Keratinocyte (primary cell): ENCODE results near the gene GSK3A. TPM values are rescaled to one million over a fixed set of nuclear protein-coding genes. Genes with fewer than 3 reads are reported as not detected.
A peak's percentile ranks its signal among the peaks of the same experiment; 100 is the strongest.

Source experiments
- DNase-seq: peaks from one replicate; pipeline ENCODE4 v3.0.0-alpha.2; 2011; ENCODE audit warnings: low read depth, missing footprints, low spot score
- FAIRE-seq: peaks from 2 replicates; lab custom pipeline; 2011; peaks lifted over from hg19 to GRCh38; lab: Jason Lieb, UNC
- H2AFZ ChIP-seq: 2 replicates; pipeline ENCODE4 v1.6.0; 2012; ENCODE audit warnings: low read length, control low read depth, inconsistent platforms; ENCODE audit not compliant: control insufficient read depth
- H3K27ac ChIP-seq: 2 replicates; pipeline ENCODE4 v1.5.1; 2011; ENCODE audit warnings: low read length; ENCODE audit not compliant: control insufficient read depth, insufficient read depth
- H3K27me3 ChIP-seq: 3 replicates; pipeline ENCODE4 v1.6.0; 2011; ENCODE audit warnings: low read length; ENCODE audit not compliant: control insufficient read depth, insufficient read depth; ENCODE audit errors: extremely low read depth
- H3K36me3 ChIP-seq, 2 experiments: 2 replicates in 1 of 2; 3 replicates in 1 of 2; pipeline ENCODE4 v1.5.1; 2011; ENCODE audit warnings: low read length in 2 of 2, mild to moderate bottlenecking in 1 of 2; ENCODE audit not compliant: control insufficient read depth in 2 of 2, insufficient read depth in 2 of 2; ENCODE audit errors: extremely low read depth in 1 of 2
- H3K4me1 ChIP-seq: 3 replicates; pipeline ENCODE4 v1.5.1; 2011; ENCODE audit warnings: low read length; ENCODE audit not compliant: control insufficient read depth, insufficient read depth; ENCODE audit errors: extremely low read depth
- H3K4me2 ChIP-seq: 3 replicates; pipeline ENCODE4 v1.6.0; 2011; ENCODE audit warnings: low read depth, low read length; ENCODE audit not compliant: control insufficient read depth, insufficient read depth; ENCODE audit errors: extremely low read depth
- H3K4me3 ChIP-seq, 3 experiments: fragments of 200-600 bp in 1 of 3; sonication (generic) in 1 of 3; 2 replicates in 2 of 3; 3 replicates in 1 of 3; pipeline ENCODE4 v1.5.1; 2011 to 2016; ENCODE audit warnings: low read length in 3 of 3, mild to moderate bottlenecking in 3 of 3, control low read depth in 2 of 3, inconsistent platforms in 1 of 3, low read depth in 1 of 3, mixed read lengths in 1 of 3, mixed run types in 1 of 3, moderate library complexity in 1 of 3; ENCODE audit not compliant: control insufficient read depth in 2 of 3, insufficient read depth in 2 of 3; ENCODE audit errors: extremely low read depth in 1 of 3
- H3K79me2 ChIP-seq: 2 replicates; pipeline ENCODE4 v1.6.0; 2012; ENCODE audit warnings: low read length; ENCODE audit not compliant: control insufficient read depth, insufficient read depth
- H3K9ac ChIP-seq: 3 replicates; pipeline ENCODE4 v1.6.0; 2011; ENCODE audit warnings: low read length; ENCODE audit not compliant: control insufficient read depth, insufficient read depth; ENCODE audit errors: extremely low read depth
- H3K9me1 ChIP-seq: 3 replicates; pipeline ENCODE4 v1.6.0; 2011; ENCODE audit warnings: low read length; ENCODE audit not compliant: control insufficient read depth, insufficient read depth; ENCODE audit errors: extremely low read depth
- H3K9me3 ChIP-seq: 2 replicates; pipeline ENCODE4 v1.5.1; 2012; ENCODE audit warnings: low read depth, low read length; ENCODE audit not compliant: control insufficient read depth
- H4K20me1 ChIP-seq: 3 replicates; pipeline ENCODE4 v1.6.0; 2011; ENCODE audit warnings: low read length; ENCODE audit not compliant: control insufficient read depth, insufficient read depth; ENCODE audit errors: extremely low read depth
- EZH2 ChIP-seq: IDR thresholded peaks from one replicate; pipeline ENCODE4 v1.6.1; 2012; ENCODE audit warnings: inconsistent platforms, mild to moderate bottlenecking, low read length, moderate library complexity
- dilution Hi-C: fragments of 300-500 bp; cut with MboI; formaldehyde crosslinking; loops from one replicate; pipeline ENCODE4 v1.7.0; 2020; ENCODE audit warnings: low sequenced_read_pairs; ENCODE audit not compliant: extremely low pct_ligation_motif_present
- polyA plus RNA-seq, 5 experiments: library from polyadenylated mRNA; depleted of rRNA in 3 of 5; stranded (reverse) in 3 of 5; stranded (forward) in 1 of 5; unstranded in 1 of 5; fragments of >200 nt; gene quantifications; 1 replicate in 1 of 5; 2 replicates in 3 of 5; 3 replicates in 1 of 5; pipeline versions ENCODE4 v1.2.1 to v1.2.3, GENCODE V29; 2011 to 2012; ENCODE audit warnings: missing spikeins in 2 of 5, low read depth in 1 of 5, low replicate concordance in 1 of 5
- TF ChIP-seq, protein P1 (sequence below), 3 experiments: IDR thresholded peaks in 1 of 3; conservative IDR thresholded peaks in 1 of 3; optimal IDR thresholded peaks in 1 of 3; 2 replicates in 2 of 3; 3 replicates in 1 of 3; pipeline versions ENCODE3 to v1.5.1; 2011; ENCODE audit warnings: low read length in 3 of 3, mild to moderate bottlenecking in 3 of 3, moderate library complexity in 2 of 3, control low read depth in 1 of 3, inconsistent platforms in 1 of 3; ENCODE audit not compliant: insufficient read depth in 2 of 3; ENCODE audit errors: extremely low read depth in 1 of 3

The GSK3A gene
- polyA plus RNA-seq, 1 donor (not counting 4 experiments of a cell fraction or from before 2014, with no cell fraction given), result 36.9 TPM

DNA sequence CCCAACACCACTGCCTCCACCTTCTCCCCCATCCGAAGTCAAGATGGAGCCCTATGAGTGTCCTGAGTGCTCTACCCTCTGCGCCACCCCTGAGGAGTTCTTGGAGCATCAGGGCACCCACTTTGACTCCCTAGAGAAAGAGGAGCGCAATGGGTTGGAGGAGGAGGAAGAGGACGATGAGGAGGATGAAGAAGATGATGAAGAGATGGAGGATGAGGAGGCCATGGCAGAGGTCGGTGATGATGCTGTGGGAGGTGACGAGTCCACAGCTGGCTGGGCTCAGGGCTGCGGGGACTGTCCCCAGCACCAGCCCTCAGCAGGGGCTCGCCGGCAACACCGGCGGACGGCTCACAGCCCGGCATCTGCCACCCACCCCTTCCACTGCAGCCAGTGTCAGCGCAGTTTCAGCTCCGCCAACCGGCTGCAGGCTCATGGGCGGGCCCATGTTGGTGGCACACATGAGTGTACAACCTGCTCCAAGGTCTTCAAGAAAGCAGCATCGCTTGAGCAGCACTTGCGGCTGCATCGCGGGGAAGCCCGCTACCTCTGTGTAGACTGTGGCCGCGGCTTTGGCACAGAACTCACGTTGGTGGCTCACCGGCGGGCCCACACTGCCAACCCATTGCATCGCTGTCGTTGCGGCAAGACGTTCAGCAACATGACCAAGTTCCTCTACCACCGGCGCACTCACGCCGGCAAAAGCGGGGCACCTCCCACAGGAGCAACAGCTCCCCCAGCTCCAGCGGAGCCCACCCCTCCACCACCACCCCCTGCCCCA, 17.3 kb downstream of the GSK3A start:
- dilution Hi-C loops, result no loop called here
- peaks cover 28 to 37% of the 10 kb centered on the region in 2 experiments for H3K36me3 ChIP-seq
- H3K27ac ChIP-seq, result no peak overlapping the region
- no peaks in the 10 kb centered on the region for H3K9me3 ChIP-seq
- FAIRE-seq, result no peak
- no peak for TF ChIP-seq EZH2
- TF ChIP-seq, protein P1, sequence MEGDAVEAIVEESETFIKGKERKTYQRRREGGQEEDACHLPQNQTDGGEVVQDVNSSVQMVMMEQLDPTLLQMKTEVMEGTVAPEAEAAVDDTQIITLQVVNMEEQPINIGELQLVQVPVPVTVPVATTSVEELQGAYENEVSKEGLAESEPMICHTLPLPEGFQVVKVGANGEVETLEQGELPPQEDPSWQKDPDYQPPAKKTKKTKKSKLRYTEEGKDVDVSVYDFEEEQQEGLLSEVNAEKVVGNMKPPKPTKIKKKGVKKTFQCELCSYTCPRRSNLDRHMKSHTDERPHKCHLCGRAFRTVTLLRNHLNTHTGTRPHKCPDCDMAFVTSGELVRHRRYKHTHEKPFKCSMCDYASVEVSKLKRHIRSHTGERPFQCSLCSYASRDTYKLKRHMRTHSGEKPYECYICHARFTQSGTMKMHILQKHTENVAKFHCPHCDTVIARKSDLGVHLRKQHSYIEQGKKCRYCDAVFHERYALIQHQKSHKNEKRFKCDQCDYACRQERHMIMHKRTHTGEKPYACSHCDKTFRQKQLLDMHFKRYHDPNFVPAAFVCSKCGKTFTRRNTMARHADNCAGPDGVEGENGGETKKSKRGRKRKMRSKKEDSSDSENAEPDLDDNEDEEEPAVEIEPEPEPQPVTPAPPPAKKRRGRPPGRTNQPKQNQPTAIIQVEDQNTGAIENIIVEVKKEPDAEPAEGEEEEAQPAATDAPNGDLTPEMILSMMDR (optimal IDR thresholded peaks at IDR 0.05 in 1 of 3, IDR thresholded peaks at IDR 0.05 in 1 of 3, conservative IDR thresholded peaks at IDR 0.05 in 1 of 3; ENCODE audit: extremely low read depth in 1 of 3, insufficient read depth in 2 of 3, low read length in 3 of 3), result no peak
- H3K27me3 ChIP-seq, result no peaks in the 10 kb centered on the region
- H3K9ac ChIP-seq, result no peak overlapping the region
- peaks cover 2% of the 10 kb centered on the region for H3K9me1 ChIP-seq
- peaks cover 79% of the 10 kb centered on the region for H3K79me2 ChIP-seq
- H3K4me3 ChIP-seq, result no peak overlapping the region
- no peak overlapping the region for H3K4me2 ChIP-seq
- peaks cover 20% of the 10 kb centered on the region for H4K20me1 ChIP-seq
- peaks cover 19% of the 10 kb centered on the region for H3K4me1 ChIP-seq
- no peak overlapping the region for H2AFZ ChIP-seq
- DNase-seq, result no peak

DNA sequence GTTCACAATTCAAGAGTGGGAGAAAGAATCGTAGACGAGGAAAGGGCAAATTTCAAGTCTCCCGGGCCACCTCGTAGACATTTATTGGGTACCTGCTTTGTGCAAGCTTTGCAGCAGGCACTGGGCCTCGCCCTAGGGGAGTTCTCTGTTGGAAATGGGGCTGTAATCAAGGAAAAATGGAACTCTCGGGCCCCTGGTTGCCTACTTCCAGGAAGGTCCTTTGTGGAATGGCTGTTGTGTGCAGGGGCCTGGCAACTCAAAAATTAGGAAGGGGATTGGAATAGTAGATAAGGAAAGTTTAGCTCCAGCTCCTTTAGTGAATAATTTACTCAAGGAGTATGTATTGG, 21.7 kb downstream of the GSK3A start:
- dilution Hi-C loops, result no loop called here
- Histone ChIP-seq H3K4me3 (peak overlapping the region; percentile 94 to 97 (median 95)), H4K20me1 (peaks cover 4% of the 10 kb centered on the region), H3K4me2 (peak overlapping the region; percentile 88), H3K36me3 (peaks cover 16 to 24% of the 10 kb centered on the region in 2 experiments), H3K79me2 (peaks cover 64% of the 10 kb centered on the region), H3K27me3 (no peaks in the 10 kb centered on the region), H3K9ac (peak overlapping the region; percentile 94), H3K4me1 (peaks cover 28% of the 10 kb centered on the region), H2AFZ (no peak overlapping the region), H3K9me3 (no peaks in the 10 kb centered on the region), H3K9me1 (peaks cover 2% of the 10 kb centered on the region), H3K27ac (peak overlapping the region; percentile 90)
- DNase-seq (no peak), FAIRE-seq (no peak)
- no peak for TF ChIP-seq EZH2
- TF ChIP-seq, protein P1 (optimal IDR thresholded peaks at IDR 0.05 in 1 of 3, IDR thresholded peaks at IDR 0.05 in 1 of 3, conservative IDR thresholded peaks at IDR 0.05 in 1 of 3; ENCODE audit: extremely low read depth in 1 of 3, insufficient read depth in 2 of 3, low read length in 3 of 3), result no peak
